ENCODE data around the gene PPP6C.
A peak's percentile ranks its signal among the peaks of the same experiment; 100 is the strongest.
"Not testable (repeated sequence)": the region's sequence is repeated elsewhere in the genome, so short reads cannot be mapped to it uniquely, and the experiment has no call there.

The PPP6C gene

GRCh38 chr9:125189361-125190289 lies at the start of gene PPP6C:
PPP6C (minus strand) TSS chr9:125189803; CDS start chr9:125189718, 85 bp downstream.
- peak; percentile 97 for DNase-seq

GRCh38 chr9:125238915-125239446 lies 49.4 kb upstream of the PPP6C start:
- no peak for DNase-seq

- DNase-seq = no peak
Observed at GRCh38 chr9:125238127-125238914, 48.7 kb upstream of the PPP6C start.

- not testable (repeated sequence) for DNase-seq
Observed at GRCh38 chr9:125236520-125237159, 47.0 kb upstream of the PPP6C start.

- no peak for DNase-seq
Observed at GRCh38 chr9:125235804-125236519, 46.4 kb upstream of the PPP6C start.

- not testable (repeated sequence) for DNase-seq
Observed at GRCh38 chr9:125234099-125234498, 44.5 kb upstream of the PPP6C start.

GRCh38 chr9:125233678-125234077 lies 44.1 kb upstream of the PPP6C start:
- DNase-seq = no peak

GRCh38 chr9:125227761-125228160 lies 38.2 kb upstream of the PPP6C start:
- DNase-seq = no peak

- not testable (repeated sequence) for DNase-seq
Observed at GRCh38 chr9:125224858-125225257, 35.3 kb upstream of the PPP6C start.

- no peak for DNase-seq
Observed at GRCh38 chr9:125218621-125219020, 29.0 kb upstream of the PPP6C start.

- no peak for DNase-seq
Observed at GRCh38 chr9:125214186-125214585, 24.6 kb upstream of the PPP6C start.

- no peak for DNase-seq
Observed at GRCh38 chr9:125204477-125204876, 14.9 kb upstream of the PPP6C start.

GRCh38 chr9:125202846-125203618 lies 13.4 kb upstream of the PPP6C start:
- no peak for DNase-seq

GRCh38 chr9:125200216-125201047 lies 10.8 kb upstream of the PPP6C start, which contains the start of gene RABEPK:
RABEPK (plus strand) TSS chr9:125200542; CDS start chr9:125203014, 2,472 bp downstream.
- DNase-seq = peak; percentile 87

GRCh38 chr9:125195591-125195990 lies 6.0 kb upstream of the PPP6C start:
- DNase-seq = not testable (repeated sequence)

GRCh38 chr9:125194466-125194865 lies 4.9 kb upstream of the PPP6C start:
- DNase-seq = not testable (repeated sequence)

- DNase-seq = peak; percentile 20
Observed at GRCh38 chr9:125190361-125190801, 778 bp upstream of the PPP6C start.

- peak; percentile 30 for DNase-seq
Observed at GRCh38 chr9:125189011-125189360, 617 bp downstream of the PPP6C start.

GRCh38 chr9:125183561-125183960 lies 6.0 kb downstream of the PPP6C start:
- DNase-seq = no peak

GRCh38 chr9:125183054-125183453 lies 6.5 kb downstream of the PPP6C start:
- DNase-seq = no peak

Data from CD4-positive, alpha-beta T cell treated with Interleukin-21 for 1 hour (primary cell).